Lung (tissue), 12 donors: Measurements from ENCODE around the gene EXOC6. TPM values are rescaled to one million over a fixed set of nuclear protein-coding genes. Genes with fewer than 3 reads are reported as not detected.

ENCODE experiments used
- ATAC-seq: fragments of 200-7000 bp; cut with Tn5 transposase; one replicate; pipeline ENCODE4 v1.9.1; 2020; ENCODE audit warnings: moderate number of reproducible peaks; ENCODE audit not compliant: insufficient read depth, low FRiP score
- DNase-seq, 3 donors: peaks; one replicate each; pipeline ENCODE4 v3.0.0-alpha.2; 2013 to 2017
- H3K27ac ChIP-seq, 2 donors: one replicate each; pipeline ENCODE4 v1.5.1; 2013; ENCODE audit warnings: mild to moderate bottlenecking in 2 of 2, moderate library complexity in 2 of 2, control low read depth in 1 of 2, inconsistent platforms in 1 of 2, low read depth in 1 of 2, low read length in 1 of 2
- H3K27me3 ChIP-seq, 3 donors: one replicate each; pipeline ENCODE4 v1.5.1; 2013; ENCODE audit warnings: low read length in 2 of 3; ENCODE audit not compliant: control insufficient read depth in 3 of 3, insufficient read depth in 3 of 3
- H3K36me3 ChIP-seq, 4 donors: one replicate each; pipeline ENCODE4 v1.5.1; 2013; ENCODE audit warnings: low read length in 4 of 4, mild to moderate bottlenecking in 1 of 4, moderate library complexity in 1 of 4; ENCODE audit not compliant: control insufficient read depth in 4 of 4, insufficient read depth in 4 of 4
- H3K4me1 ChIP-seq, 5 donors: one replicate each; pipeline ENCODE4 v1.5.1; 2013; ENCODE audit warnings: low read length in 5 of 5, mild to moderate bottlenecking in 2 of 5, moderate library complexity in 1 of 5; ENCODE audit not compliant: control insufficient read depth in 5 of 5, insufficient read depth in 5 of 5
- H3K4me3 ChIP-seq: one replicate; pipeline ENCODE4 v1.5.1; 2013; ENCODE audit warnings: mild to moderate bottlenecking, control low read depth, moderate library complexity
- H3K9ac ChIP-seq, 2 donors: one replicate each; pipeline ENCODE4 v1.5.1; 2013; ENCODE audit warnings: low read length in 2 of 2, control low read depth in 1 of 2; ENCODE audit not compliant: insufficient read depth in 1 of 2
- H3K9me3 ChIP-seq, 4 donors: one replicate each; pipeline ENCODE4 v1.5.1; 2013; ENCODE audit warnings: low read length in 3 of 4, mild to moderate bottlenecking in 1 of 4, moderate library complexity in 1 of 4; ENCODE audit not compliant: control insufficient read depth in 4 of 4, insufficient read depth in 3 of 4
- CTCF ChIP-seq: IDR thresholded peaks from 2 replicates; pipeline ENCODE4 v1.5.1; 2012; ENCODE audit warnings: mild to moderate bottlenecking; ENCODE audit errors: control extremely low read depth, extremely low read depth
- WGBS, 2 donors: extraction: QIAGEN DNeasy Blood & Tissue Kit; methylation state at CpG; one replicate each; pipeline ENCODE4 v1.1.7; 2013; 5-methylcytosine and 5-hydroxymethylcytosine counted together
- polyA plus RNA-seq, 2 donors: library from polyadenylated mRNA; stranded (reverse); fragments of 200-250 nt; gene quantifications; one replicate each; pipeline ENCODE4 v1.2.1, GENCODE V29; 2013
- total RNA-seq, 2 donors: library from RNA; depleted of rRNA in 1 of 2; stranded (reverse); fragments of >200 nt in 1 of 2; gene quantifications; one replicate each; pipeline ENCODE4 v1.2.1, GENCODE V29; 2014 to 2021
- donor health status: control.
- donor health status: control.
- donor health status: Bipolar disorder and iron deficiency.
- donor health status: healthy.
- donor health status: DM: yes; HTN: yes; CAD: no.

The EXOC6 gene
- total and polyA plus RNA-seq, 4 donors = 8.6 to 40.1 (median 11.9) TPM

GRCh38 chr10:93083743-93084539 is 235.6 kb downstream of the EXOC6 start:
- H3K27me3 ChIP-seq = no peaks in the 10 kb centered on the region
- WGBS, 2 donors = 80 to 89% methylated on average over 7 of the region's 7 CpGs
- H3K36me3 ChIP-seq = no peaks in the 10 kb centered on the region
- ATAC-seq (no peak), DNase-seq (no peak)
- no peak for TF ChIP-seq CTCF
- H3K27ac ChIP-seq = no peak overlapping the region
- no peak overlapping the region for H3K4me3 ChIP-seq
- peaks cover 0 to 5% (median 0%) of the 10 kb centered on the region in 5 donors for H3K4me1 ChIP-seq
- no peak overlapping the region for H3K9ac ChIP-seq
- no peaks in the 10 kb centered on the region for H3K9me3 ChIP-seq

- ATAC-seq = no peak
- Histone ChIP-seq H3K27me3 (no peaks in the 10 kb centered on the region), H3K36me3 (no peaks in the 10 kb centered on the region), H3K9ac (no peak overlapping the region), H3K4me1 (no peaks in the 10 kb centered on the region), H3K4me3 (no peak overlapping the region), H3K9me3 (no peaks in the 10 kb centered on the region), H3K27ac (no peak overlapping the region)
- no peak for DNase-seq
- TF ChIP-seq CTCF = no peak
- WGBS, 2 donors = 68 to 81% methylated on average over 4 of the region's 4 CpGs
These were observed 237.0 kb downstream of the EXOC6 start for GRCh38 chr10:93085272-93085859.

DNA sequence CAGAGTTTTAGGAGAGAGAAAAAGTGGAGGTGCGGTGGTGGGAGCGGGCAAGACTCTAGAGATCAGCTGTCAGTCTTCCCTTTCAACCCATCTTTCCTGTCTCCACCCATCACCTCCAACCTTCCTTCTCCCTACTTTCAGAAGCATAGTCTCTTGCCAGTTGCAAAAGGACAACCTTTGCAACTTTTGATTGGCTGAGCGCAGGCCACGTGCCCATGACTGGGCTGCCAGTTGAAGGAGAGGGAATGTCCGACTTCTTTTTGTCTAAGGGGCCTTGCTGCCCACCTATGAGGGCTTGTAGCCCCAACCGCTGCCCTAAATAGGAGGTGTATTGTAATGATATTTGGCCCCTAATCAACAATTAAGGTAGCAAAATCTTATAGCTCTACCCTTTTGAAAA is 238.0 kb downstream of the EXOC6 start:
- Histone ChIP-seq H3K9ac (no peak overlapping the region), H3K4me1 (no peaks in the 10 kb centered on the region), H3K27me3 (no peaks in the 10 kb centered on the region), H3K9me3 (no peaks in the 10 kb centered on the region), H3K27ac (no peak overlapping the region), H3K36me3 (no peaks in the 10 kb centered on the region), H3K4me3 (no peak overlapping the region)
- ATAC-seq (no peak), DNase-seq (no peak)
- WGBS, 2 donors = 92 to 95% methylated on average over 6 of the region's 6 CpGs
- no peak for TF ChIP-seq CTCF
